Loucy (cell line): ENCODE data around the gene OR14A16.

Source experiments
- H2AFZ ChIP-seq: fragments of 200-600 bp; sonication (generic); 2 replicates; pipeline ENCODE4 v1.6.0; 2016; ENCODE audit warnings: antibody characterized with exemption, mild to moderate bottlenecking, low read length, moderate library complexity
- H3F3A ChIP-seq: fragments of 200-600 bp; 2 replicates; pipeline ENCODE4 v1.6.0; 2016; ENCODE audit warnings: antibody characterized with exemption, low read depth, mild to moderate bottlenecking
- H3K27me3 ChIP-seq: fragments of 200-600 bp; sonication (generic); 2 replicates; pipeline ENCODE4 v1.6.1; 2014; ENCODE audit warnings: low read length, mild to moderate bottlenecking; ENCODE audit not compliant: insufficient read depth, poor library complexity, severe bottlenecking
- H3K36me3 ChIP-seq: fragments of 200-600 bp; sonication (generic); 2 replicates; pipeline ENCODE4 v1.6.1; 2016; ENCODE audit warnings: low read length; ENCODE audit not compliant: insufficient read depth
- H3K4me1 ChIP-seq: fragments of 200-600 bp; sonication (generic); 2 replicates; pipeline ENCODE4 v1.5.1; 2014; ENCODE audit warnings: low read length, mild to moderate bottlenecking; ENCODE audit not compliant: insufficient read depth, poor library complexity, severe bottlenecking
- H3K4me2 ChIP-seq: fragments of 200-600 bp; sonication (generic); 2 replicates; pipeline ENCODE4 v1.6.0; 2014; ENCODE audit warnings: antibody characterized with exemption, low read length, low read depth, mild to moderate bottlenecking; ENCODE audit not compliant: poor library complexity, severe bottlenecking
- H3K4me3 ChIP-seq: fragments of 200-600 bp; sonication (generic); 2 replicates; pipeline ENCODE4 v1.5.1; 2014; ENCODE audit warnings: low read length, mild to moderate bottlenecking, mixed read lengths; ENCODE audit not compliant: poor library complexity, severe bottlenecking
- H3K79me2 ChIP-seq: fragments of 200-600 bp; sonication (generic); 2 replicates; pipeline ENCODE4 v1.6.1; 2014; ENCODE audit warnings: low read length; ENCODE audit not compliant: insufficient read depth
- H3K9ac ChIP-seq: fragments of 200-600 bp; sonication (generic); 2 replicates; pipeline ENCODE4 v1.6.0; 2014; ENCODE audit warnings: mild to moderate bottlenecking, low read depth, low read length, moderate library complexity; ENCODE audit not compliant: poor library complexity, severe bottlenecking
- H3K9me2 ChIP-seq: fragments of 200-600 bp; sonication (generic); replicated peaks from 2 replicates; pipeline ENCODE4 v1.6.1; 2016; ENCODE audit warnings: low read depth, low read length, mixed read lengths
- H3K9me3 ChIP-seq: fragments of 200-600 bp; sonication (generic); 2 replicates; pipeline ENCODE4 v1.6.1; 2014; ENCODE audit warnings: mild to moderate bottlenecking, antibody characterized with exemption, low read length, low read depth; ENCODE audit not compliant: insufficient read depth
- H4K20me1 ChIP-seq: fragments of 200-600 bp; sonication (generic); 2 replicates; pipeline ENCODE4 v1.6.0; 2014; ENCODE audit warnings: antibody characterized with exemption, low read length, mild to moderate bottlenecking; ENCODE audit not compliant: insufficient read depth, poor library complexity, severe bottlenecking
- EZH2phosphoT487 ChIP-seq: fragments of 200-600 bp; IDR thresholded peaks from 2 replicates; pipeline ENCODE4 v1.6.1; 2018; ENCODE audit warnings: antibody characterized with exemption, mild to moderate bottlenecking, moderate library complexity, borderline replicate concordance
- TF ChIP-seq, protein P1 (sequence below): fragments of 200-600 bp; sonication (generic); conservative IDR thresholded peaks from 2 replicates; pipeline ENCODE4 v1.5.1; 2014; ENCODE audit warnings: mild to moderate bottlenecking, antibody characterized with exemption, low read length

Gene OR14A16

DNA sequence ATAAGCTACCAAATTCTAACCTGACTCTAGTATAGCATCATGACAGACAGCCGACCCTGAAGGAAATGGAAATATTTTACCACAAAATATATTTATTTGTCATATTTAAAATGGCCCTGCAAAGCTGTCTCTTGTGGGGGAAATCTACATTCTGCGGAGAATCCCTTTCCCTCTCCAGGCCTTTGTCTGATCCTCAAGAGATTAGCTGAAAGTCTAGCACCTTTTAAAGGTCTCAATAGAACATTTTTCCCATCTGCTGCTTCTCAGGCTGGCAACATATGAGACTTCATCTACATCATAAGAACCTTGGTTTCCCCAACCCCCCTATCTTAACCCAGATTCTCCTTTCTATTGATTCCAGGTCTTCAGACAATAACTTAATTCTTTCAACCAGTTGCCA, 19.5 kb upstream of the OR14A16 start:
- Histone ChIP-seq H3K4me2 (no peak overlapping the region), H3K79me2 (no peaks in the 10 kb centered on the region), H3K9me3 (no peaks in the 10 kb centered on the region), H4K20me1 (no peaks in the 10 kb centered on the region), H3K4me1 (no peaks in the 10 kb centered on the region), H3K4me3 (no peak overlapping the region), H3K9me2 (no peaks in the 10 kb centered on the region), H3F3A (no peaks in the 10 kb centered on the region), H2AFZ (no peak overlapping the region), H3K36me3 (no peaks in the 10 kb centered on the region), H3K27me3 (no peaks in the 10 kb centered on the region), H3K9ac (no peak overlapping the region)
- TF ChIP-seq, protein P1, sequence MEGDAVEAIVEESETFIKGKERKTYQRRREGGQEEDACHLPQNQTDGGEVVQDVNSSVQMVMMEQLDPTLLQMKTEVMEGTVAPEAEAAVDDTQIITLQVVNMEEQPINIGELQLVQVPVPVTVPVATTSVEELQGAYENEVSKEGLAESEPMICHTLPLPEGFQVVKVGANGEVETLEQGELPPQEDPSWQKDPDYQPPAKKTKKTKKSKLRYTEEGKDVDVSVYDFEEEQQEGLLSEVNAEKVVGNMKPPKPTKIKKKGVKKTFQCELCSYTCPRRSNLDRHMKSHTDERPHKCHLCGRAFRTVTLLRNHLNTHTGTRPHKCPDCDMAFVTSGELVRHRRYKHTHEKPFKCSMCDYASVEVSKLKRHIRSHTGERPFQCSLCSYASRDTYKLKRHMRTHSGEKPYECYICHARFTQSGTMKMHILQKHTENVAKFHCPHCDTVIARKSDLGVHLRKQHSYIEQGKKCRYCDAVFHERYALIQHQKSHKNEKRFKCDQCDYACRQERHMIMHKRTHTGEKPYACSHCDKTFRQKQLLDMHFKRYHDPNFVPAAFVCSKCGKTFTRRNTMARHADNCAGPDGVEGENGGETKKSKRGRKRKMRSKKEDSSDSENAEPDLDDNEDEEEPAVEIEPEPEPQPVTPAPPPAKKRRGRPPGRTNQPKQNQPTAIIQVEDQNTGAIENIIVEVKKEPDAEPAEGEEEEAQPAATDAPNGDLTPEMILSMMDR, result no peak
- TF ChIP-seq EZH2phosphoT487, result no peak

DNA sequence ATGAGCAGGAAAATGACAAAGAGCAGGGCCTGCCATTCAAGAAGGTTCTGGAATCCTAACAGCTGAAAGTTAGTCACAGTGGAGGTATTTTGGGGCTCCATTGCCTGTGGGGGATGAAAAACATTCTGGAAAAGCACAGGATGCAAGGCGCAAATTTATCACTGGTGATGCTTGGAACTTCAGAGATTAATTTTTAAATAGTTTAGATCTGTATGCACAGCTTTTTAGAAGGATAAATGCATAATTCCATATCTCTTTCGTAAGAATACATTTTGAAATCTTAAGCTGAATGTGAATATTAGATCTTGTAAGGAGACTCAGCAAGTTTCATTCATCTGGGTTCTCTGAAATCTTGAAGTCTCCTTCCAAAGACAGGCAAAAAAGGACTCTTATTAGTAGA, 17.9 kb upstream of the OR14A16 start, which contains the start of gene OR11L1:
Gene OR11L1, minus strand, starts transcription at position 101 of the 400 bp plus-strand sequence. Its CDS starts 0 bp downstream, at position 101.
- H3K4me1 ChIP-seq, result no peaks in the 10 kb centered on the region
- no peak within 1 kb of the TSS for H3K4me3 ChIP-seq
- H4K20me1 ChIP-seq, result no peaks in the 10 kb centered on the region

DNA sequence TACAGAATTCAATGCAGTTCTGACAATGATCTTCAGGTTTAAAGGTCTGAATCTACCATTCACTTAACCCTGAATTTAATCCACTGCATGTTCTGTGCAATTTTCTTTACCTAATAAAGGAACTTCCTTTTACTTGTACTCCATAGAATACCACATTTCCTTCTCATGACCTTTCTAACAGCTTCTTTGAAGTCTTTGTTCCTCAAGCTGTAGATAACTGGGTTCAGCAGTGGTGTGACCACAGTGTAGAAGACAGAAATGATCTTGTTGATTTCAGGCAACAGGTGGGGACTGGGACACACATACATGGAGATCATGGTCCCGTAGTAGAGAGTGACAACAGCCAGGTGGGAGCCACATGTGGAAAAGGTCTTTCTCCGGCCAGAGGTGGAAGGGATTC, 16.9 kb upstream of the OR14A16 start:
- Histone ChIP-seq H3K4me2 (no peak overlapping the region), H3K36me3 (no peaks in the 10 kb centered on the region), H3K4me3 (no peak overlapping the region), H3K9ac (no peak overlapping the region), H3K9me2 (no peaks in the 10 kb centered on the region), H3K79me2 (no peaks in the 10 kb centered on the region), H3K4me1 (no peaks in the 10 kb centered on the region), H4K20me1 (no peaks in the 10 kb centered on the region), H3K27me3 (no peaks in the 10 kb centered on the region), H2AFZ (no peak overlapping the region), H3F3A (no peaks in the 10 kb centered on the region), H3K9me3 (no peaks in the 10 kb centered on the region)
- TF ChIP-seq, protein P1, result no peak
- no peak for TF ChIP-seq EZH2phosphoT487

More for the DNA sequence above, 17.9 kb upstream of the OR14A16 start, which contains the start of gene OR11L1:
- H2AFZ ChIP-seq, result no peak within 1 kb of the TSS
- no peaks in the 10 kb centered on the region for H3K9me2 ChIP-seq
- no peak within 1 kb of the TSS for H3K4me2 ChIP-seq
- no peaks in the 10 kb centered on the region for H3F3A ChIP-seq
- H3K9ac ChIP-seq, result no peak within 1 kb of the TSS
- TF ChIP-seq EZH2phosphoT487, result no peak
- TF ChIP-seq, protein P1, result no peak
- H3K79me2 ChIP-seq, result no peaks in the 10 kb centered on the region
- H3K27me3 ChIP-seq, result no peaks in the 10 kb centered on the region
- no peaks in the 10 kb centered on the region for H3K9me3 ChIP-seq
- H3K36me3 ChIP-seq, result no peaks in the 10 kb centered on the region
